NCI-H1105 treated with DMSO at 0.1 percent for 48 hours (cell line): ENCODE data around the gene CYFIP2.

ENCODE experiments used
- DNase-seq: peaks from one replicate; lab custom pipeline; 2025; lab: John Stamatoyannopoulos, UW

The CYFIP2 gene

GRCh38 chr5:157288405-157289163 lies 22.7 kb downstream of the CYFIP2 start:
- DNase-seq: no peak

DNA sequence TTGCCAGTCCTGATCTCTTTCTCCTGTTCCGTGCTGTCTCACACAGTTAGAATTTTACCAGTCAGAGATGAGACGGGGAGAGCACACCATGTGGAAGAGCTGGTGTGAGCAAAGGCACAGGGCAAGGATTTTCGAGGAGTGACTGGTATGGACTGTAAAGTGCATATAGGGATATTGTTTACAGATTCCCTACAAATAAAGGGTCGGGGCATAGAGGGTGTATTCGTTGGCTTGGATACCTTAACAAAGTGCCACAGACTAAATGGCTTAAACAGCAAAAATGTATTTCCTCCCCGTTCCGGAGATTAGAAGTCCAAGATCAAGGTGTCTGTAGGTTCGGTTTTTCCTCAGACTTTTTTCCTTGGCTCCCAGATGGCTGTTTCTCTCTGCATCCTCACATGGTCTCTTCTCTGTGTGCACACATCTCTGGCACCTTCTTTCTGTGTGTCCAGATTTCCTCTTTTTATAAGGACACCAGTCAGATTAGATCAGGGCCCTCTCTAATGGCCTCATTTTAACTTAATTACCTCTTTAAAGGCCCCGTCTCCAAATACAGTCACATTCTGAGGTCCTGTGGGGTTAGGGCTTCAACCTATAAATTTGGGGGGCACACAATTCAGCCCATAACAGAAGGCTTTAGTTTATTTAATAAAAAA lies 23.4 kb downstream of the CYFIP2 start:
- DNase-seq: no peak

GRCh38 chr5:157290156-157290980 lies 24.4 kb downstream of the CYFIP2 start:
- DNase-seq: no peak

DNA sequence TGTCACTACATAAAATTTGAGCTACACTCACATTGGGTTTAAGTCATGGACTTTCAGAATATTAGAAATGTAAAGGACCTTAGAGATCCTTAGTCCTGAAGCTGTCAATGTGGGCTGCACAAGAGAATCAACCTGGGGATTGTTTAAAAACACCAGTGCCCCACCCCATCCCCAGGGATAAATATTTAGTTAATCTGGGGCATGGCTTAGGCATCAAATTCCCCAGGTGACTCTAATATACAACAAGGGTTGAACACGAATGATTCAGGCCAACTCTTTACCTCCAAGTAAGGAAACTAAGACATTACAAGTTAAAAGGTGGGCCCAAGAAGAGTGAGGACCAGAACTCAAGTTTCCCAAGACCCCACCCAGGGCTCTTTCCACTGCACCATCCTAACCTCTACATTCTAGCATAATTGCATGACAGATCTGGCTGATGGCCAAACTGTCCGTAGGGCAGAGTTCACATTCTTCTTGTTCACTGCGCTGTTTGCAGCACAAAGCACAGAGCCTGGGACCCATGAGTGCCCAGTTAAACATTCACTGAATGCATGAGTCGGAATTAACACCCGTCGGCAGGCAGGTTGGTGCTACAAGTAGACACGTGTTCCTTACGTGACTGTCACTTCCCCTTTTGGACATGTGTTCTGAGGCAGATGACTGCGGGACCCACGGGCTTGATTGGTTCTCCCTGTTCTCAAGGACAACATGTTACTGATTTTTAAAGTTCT lies 25.2 kb downstream of the CYFIP2 start:
- DNase-seq: no peak

DNA sequence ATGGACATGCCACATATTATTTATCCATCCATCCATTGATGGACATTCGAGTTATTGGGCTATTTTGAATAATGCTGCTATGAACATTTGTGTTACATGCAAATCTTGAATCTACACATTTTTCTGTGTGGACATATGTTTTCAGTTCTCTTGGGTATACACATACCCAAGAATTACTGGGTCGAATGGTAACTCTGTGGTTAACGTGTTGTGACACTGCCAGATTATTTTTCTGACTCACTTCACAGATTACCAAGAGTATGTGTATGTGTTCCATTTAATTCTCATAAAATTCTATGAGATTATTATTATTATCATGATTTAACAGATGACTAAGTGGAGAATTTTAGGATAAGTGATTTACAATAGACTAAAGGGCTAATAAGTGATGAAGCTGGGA lies 26.7 kb downstream of the CYFIP2 start:
- no peak for DNase-seq

GRCh38 chr5:157294407-157295091 lies 28.6 kb downstream of the CYFIP2 start:
- peak; percentile 73 for DNase-seq

- peak; percentile 78 for DNase-seq
Measured at GRCh38 chr5:157295247-157295646, 29.3 kb downstream of the CYFIP2 start.

GRCh38 chr5:157300564-157300963 lies 34.6 kb downstream of the CYFIP2 start:
- DNase-seq: no peak

- DNase-seq: no peak
Measured at GRCh38 chr5:157301066-157301465, 35.1 kb downstream of the CYFIP2 start.

GRCh38 chr5:157303023-157303422 lies 37.1 kb downstream of the CYFIP2 start:
- no peak for DNase-seq

DNA sequence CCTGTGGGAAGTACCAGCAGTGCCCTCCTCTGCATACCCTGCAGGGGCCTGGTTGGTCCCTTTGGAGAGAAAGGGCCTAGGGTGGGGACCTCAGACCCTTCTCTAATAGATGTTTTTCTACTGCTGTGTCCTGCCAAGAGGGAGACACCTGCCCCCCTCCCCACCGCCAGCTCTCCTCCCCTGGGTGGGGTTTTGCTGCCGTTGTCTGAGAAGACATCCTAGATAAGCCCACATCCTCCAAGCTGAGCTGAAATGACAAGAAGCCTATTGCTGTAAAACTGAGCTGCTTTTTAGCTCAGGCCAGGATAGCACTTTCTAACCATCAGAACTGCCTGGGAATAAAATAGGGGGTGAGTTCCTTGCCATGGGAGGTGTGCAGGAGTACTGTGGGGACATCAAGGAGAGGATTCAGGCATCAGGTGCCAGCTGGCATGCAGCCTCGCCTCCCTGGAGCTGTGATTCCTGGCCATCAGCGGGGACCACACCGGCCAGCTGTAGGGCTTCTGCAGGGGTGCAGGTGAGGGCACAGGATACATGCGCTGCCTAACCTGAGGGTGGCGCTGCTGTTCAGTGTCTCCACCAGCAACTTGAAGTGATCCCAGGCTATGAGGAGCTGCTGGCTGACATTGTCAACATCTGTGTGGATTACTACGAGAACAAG lies 37.9 kb downstream of the CYFIP2 start:
- no peak for DNase-seq

DNA sequence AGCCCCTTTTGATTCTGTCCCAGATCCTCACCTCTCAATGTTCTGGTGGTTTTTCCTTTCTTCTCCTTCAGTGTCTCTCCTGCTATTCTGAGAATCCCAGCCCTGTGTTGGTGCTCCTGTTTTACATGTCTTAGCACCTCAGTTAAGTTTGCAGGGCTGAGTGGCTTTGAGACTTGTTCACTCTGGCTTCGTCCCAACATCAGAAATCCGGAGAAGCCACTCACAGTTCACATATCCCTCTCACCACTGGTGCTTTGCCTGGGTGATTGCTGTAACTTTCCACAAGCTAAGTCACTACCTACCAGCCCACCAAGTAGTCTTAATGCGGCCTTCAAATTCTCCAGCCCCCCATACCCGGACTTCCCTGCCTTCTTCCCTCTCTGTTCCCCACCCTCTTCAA lies 40.2 kb downstream of the CYFIP2 start:
- DNase-seq: no peak

DNA sequence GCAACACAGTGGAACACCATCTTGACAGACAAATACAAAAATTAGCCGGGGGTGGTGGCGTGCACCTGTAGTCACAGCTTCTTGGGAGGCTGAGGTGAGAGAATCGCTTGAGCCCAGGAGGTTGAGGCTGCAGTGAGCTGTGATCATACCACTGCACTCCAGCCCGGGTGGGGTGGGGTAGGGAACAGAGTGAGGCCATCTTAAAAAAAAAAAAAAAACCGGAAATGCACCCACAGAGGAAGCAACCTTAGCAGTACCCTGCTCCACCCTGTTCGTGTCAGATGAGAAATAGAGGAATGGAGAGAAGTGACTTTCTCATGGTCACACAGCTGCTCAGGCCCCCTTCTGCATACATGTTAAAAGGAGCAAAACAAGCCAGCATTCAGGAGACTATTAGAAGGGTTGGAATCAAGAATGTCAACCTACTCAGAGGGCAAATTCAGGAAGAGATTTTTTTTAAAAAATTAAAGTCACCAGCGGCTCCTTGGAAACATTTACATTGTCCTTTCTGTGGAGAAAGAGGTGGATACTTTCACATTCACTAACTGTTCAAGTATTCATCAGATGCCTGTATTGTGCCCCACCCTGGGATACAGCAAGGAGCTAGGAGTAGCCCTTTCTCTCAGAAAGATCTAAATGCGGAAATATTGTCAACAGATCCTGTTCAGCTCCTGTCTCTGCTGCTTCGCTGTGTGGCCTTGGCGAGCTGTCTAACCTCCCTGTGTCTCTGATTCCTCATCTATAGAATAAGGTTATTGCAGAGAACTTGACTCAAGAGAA lies 41.0 kb downstream of the CYFIP2 start:
- no peak for DNase-seq

- DNase-seq: no peak
Measured at GRCh38 chr5:157308836-157309465, 43.0 kb downstream of the CYFIP2 start.

- no peak for DNase-seq
Measured at GRCh38 chr5:157309796-157310195, 43.9 kb downstream of the CYFIP2 start.

- no peak for DNase-seq
Measured at GRCh38 chr5:157311595-157311994, 45.7 kb downstream of the CYFIP2 start.

DNA sequence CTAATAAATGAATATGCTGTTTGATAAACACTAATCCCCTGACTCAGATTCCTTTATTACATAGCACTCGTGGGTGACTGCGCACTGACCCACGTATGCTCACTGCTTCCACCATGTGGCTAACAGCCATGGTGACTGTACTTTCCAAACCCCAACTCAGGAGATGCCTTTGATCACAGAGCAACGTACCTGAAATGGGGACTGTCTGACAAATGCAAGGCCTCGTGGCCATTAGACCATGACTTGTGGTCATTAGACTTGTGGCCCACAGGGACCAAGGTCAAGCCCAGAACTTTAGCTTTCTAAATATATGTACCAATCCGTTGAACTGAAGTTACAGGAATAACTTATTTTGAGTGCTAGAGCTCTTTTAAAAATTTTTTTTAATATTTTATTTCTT lies 46.6 kb downstream of the CYFIP2 start:
- peak; percentile 15 for DNase-seq

GRCh38 chr5:157322581-157322980 lies 56.7 kb downstream of the CYFIP2 start:
- no peak for DNase-seq

DNA sequence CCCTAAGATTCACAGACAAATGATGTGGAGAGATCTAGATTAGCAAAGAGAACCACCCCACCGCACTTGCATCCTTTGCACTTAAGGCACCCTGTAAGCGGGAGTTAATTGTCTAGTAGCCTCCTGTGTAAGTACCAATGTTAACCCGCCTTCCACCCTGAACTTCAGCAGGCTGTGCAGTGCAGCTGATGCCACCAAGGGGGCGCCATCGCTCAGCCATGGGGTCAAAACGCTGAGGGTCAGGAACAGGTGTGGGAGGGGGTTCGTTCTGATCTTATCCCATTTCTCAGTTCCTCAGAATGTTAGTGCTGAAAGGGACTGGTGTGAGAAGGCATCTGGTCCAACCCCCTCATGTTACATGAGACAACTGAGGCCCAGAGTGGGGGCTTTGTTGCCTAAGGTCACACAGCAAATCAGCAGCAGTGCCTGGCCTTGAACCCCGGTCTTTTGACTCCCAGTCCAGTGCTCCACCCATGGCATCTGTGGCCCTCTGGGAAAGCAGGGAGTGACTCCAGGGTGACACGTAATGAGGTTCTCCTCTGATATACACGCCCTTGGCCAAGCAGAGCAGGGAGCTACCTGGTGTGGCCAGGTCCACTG lies 57.3 kb downstream of the CYFIP2 start:
- DNase-seq: no peak
